Left forelimb (tissue), 1 donor: ENCODE results near the gene CTSL.
"Not testable (repeated sequence)": the region's sequence is repeated elsewhere in the genome, so short reads cannot be mapped to it uniquely, and the experiment has no call there.

Experiments used
- DNase-seq: peaks from one replicate; pipeline ENCODE4 v3.0.0-alpha.2; 2018; ENCODE audit warnings: low spot score

The CTSL gene

GRCh38 chr9:87759980-87760379 is 34.1 kb downstream of the CTSL start:
- not testable (repeated sequence) for DNase-seq

GRCh38 chr9:87760529-87760928 is 34.6 kb downstream of the CTSL start:
- DNase-seq = no peak

GRCh38 chr9:87763286-87763685 is 37.4 kb downstream of the CTSL start:
- no peak for DNase-seq

- DNase-seq = no peak
Observed at GRCh38 chr9:87765521-87765920, 39.6 kb downstream of the CTSL start.

GRCh38 chr9:87766697-87767096 is 40.8 kb downstream of the CTSL start:
- DNase-seq = no peak

- DNase-seq = no peak
Observed at GRCh38 chr9:87770616-87771315, 44.8 kb downstream of the CTSL start.

GRCh38 chr9:87771316-87772006 is 45.5 kb downstream of the CTSL start:
- DNase-seq = no peak

GRCh38 chr9:87776481-87777379 is 50.8 kb downstream of the CTSL start:
- no peak for DNase-seq

GRCh38 chr9:87778996-87779395 is 53.1 kb downstream of the CTSL start:
- no peak for DNase-seq
